GM13976 (cell line): ENCODE measurements around the gene CNRIP1.

Experiments used
- DNase-seq: peaks from one replicate; pipeline ENCODE4 v3.0.0; 2012; ENCODE audit warnings: low spot score
- CTCF ChIP-seq: IDR thresholded peaks from 2 replicates; pipeline ENCODE4 v1.5.1; 2012; ENCODE audit warnings: borderline replicate concordance, mild to moderate bottlenecking; ENCODE audit not compliant: insufficient read depth; ENCODE audit errors: extremely low read depth, missing control alignments, control extremely low read depth
- in situ Hi-C: fragments of 300-500 bp; cut with MboI; formaldehyde crosslinking; loops from one replicate; pipeline ENCODE4 v1.12.0; 2022; ENCODE audit warnings: low sequenced_read_pairs, mixed read lengths, inconsistent platforms; ENCODE audit not compliant: unreplicated experiment

The CNRIP1 gene

GRCh38 chr2:68363721-68364120 lies 44.0 kb upstream of the CNRIP1 start:
- in situ Hi-C loops, result loop anchor here (10.0 kb wide), 1 partner anchor 71 kb away; no protein-coding TSS in a partner anchor
- DNase-seq, result no peak
- no peak for TF ChIP-seq CTCF

DNA sequence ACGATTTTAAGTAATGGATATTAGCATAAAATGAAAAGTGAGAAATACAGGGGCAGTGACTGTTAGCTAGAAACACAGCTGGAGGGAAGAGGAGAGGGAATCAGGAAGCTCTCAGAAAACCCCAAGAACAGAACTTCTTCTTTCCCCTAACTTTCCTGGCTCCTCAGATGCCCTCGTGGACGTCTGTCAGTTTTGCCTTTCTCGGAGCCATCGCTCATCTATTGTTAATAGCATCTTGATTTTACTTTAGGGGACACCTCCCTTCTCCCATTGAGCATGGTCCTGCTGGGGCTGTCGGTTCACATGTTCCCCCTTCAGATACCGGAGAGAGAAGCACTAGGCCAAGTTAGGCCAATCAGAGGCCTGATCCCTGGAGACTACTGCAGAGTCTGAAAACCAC lies 43.0 kb upstream of the CNRIP1 start:
- in situ Hi-C loops, result loop anchor here (10.0 kb wide), 1 partner anchor 72 kb away; no protein-coding TSS in a partner anchor
- TF ChIP-seq CTCF, result no peak

DNA sequence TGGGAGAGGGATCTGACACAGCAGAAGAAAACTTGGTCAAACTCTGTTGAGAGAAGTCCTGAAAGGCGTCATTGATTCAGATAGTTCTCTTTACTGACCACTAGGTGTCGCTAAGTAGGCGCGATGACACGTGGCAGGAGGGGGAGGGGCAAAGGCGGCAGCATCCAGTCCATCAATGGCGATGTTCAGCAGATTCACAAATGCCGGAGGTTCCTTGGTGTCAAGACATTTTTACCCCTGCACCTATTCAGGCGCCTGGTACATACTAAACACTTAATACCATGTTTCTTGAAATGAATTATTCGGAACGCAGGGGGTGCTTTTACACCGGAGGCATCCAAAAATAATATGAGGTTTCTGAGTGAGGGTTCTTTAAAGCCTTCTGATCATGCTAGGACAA lies 42.3 kb upstream of the CNRIP1 start:
- peak; percentile 79 for TF ChIP-seq CTCF
- DNase-seq, result peak; percentile 64
- in situ Hi-C loops, result loop anchor here (10.0 kb wide), 1 partner anchor 73 kb away; no protein-coding TSS in a partner anchor

More for the DNA sequence above, 43.0 kb upstream of the CNRIP1 start:
- no peak for DNase-seq

DNA sequence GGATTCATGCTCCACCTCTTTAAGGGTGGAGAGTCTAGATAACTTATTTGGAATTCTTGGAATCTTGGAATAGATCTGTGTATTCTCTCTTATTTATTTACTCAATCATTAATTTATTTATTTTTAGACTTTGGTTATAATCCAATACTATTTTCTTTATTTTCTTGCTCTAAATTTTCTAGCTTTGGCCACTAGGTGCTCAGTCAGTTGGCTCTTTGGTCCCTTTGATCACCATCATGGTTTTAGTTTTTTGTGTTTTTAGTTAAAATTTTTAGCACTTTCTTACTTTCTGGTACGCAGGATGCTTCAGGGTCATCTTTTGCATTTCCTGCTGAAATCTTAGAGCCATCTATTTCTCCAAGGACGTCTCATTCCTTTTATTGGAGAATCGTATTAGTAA lies 40.1 kb upstream of the CNRIP1 start:
- DNase-seq, result no peak
- in situ Hi-C loops, result loop anchor here (10.0 kb wide), 1 partner anchor 75 kb away; no protein-coding TSS in a partner anchor
- TF ChIP-seq CTCF, result no peak

DNA sequence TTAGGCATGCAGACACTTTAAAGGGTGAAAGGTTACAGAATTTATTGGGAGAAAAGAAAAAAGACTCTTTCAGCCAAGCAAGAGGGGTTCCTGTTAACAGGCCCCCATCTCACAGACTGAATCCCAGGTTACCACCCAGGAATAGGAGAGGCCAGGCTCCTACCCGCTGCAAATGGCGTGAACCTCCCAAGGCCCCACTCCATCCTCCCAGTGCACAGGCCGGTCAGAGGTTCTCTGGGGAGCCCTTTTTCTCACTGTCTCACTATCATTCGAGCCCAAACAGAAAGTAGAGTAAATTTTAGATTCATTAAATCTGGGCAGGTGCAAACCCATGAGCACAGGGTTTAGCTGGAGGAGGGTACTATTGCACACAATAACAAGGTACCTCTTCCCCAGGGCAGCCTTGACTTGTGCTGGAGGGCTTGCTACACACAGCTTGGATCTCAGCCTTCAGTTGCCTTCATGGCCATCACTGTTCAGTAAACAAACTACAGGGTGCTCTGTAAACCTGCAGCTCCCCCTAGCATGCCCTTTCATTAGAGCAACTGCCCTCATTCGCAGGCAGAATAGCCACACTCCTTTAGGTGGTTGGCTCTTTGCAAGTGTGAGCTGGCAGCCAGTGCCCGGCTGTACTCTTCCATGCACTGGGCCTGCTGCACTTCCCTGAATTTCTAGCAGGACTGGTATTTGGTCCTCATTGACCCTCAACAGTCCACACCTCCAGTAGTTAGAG lies 38.0 kb upstream of the CNRIP1 start:
- DNase-seq, result peak; percentile 55
- peak; percentile 65 for TF ChIP-seq CTCF

GRCh38 chr2:68356599-68357239 lies 37.0 kb upstream of the CNRIP1 start:
- in situ Hi-C loops, result no loop called here
- DNase-seq, result no peak
- no peak for TF ChIP-seq CTCF

More for the DNA sequence above, 38.0 kb upstream of the CNRIP1 start:
- in situ Hi-C loops, result no loop called here
